Pulmonary artery endothelial cell (primary cell): ENCODE results near the gene PI16. TPM values are rescaled to one million over a fixed set of nuclear protein-coding genes. Genes with fewer than 3 reads are reported as not detected.
"Not testable (repeated sequence)": the region's sequence is repeated elsewhere in the genome, so short reads cannot be mapped to it uniquely, and the experiment has no call there.

Experiments
- DNase-seq: peaks from one replicate; pipeline ENCODE4 v3.0.0-alpha.2; 2011; ENCODE audit warnings: low read depth, low spot score
- total RNA-seq: library from RNA; depleted of rRNA; stranded (reverse); fragments of >200 nt; gene quantifications from 2 replicates; pipeline ENCODE4 v1.2.3, GENCODE V29; 2014

Gene PI16
- total RNA-seq, 1 donor from 2014 or later = under 0.01 TPM

DNA sequence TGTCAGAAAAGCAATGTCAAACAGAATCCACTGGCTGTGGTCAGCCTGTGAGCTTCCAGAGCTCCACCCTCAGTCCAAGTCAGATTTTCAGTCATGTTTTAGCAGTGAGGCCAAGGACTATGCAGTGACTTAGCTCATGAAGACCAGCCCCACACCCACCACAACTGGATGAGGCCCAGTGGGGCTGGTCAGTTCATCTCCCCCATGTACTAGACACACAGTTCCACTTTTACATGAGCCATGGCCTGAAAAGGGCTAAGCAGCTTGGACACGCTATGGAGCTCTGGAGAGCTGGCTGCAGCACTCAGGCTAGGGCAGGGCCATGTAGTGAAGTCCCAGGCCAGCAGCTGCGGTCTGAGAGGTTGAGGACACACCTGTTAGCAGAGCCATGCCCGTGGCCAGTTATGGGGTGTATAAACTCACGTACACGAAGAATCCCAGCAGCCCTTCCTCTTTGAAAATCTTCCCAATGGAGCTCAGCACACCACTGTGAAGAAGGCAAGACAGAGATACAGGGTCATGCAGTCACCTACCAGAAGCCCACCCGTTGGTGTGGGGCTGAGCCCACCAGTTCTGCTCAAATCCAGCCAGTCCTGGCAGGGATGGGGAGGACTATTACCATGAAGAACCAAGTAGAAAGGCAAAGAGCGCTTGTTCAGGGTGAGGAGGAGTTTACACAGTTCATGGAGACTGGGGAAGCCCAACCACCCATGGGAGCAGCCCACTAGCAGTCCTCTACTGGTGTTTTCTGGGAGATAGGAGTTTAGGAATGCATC lies 20.9 kb downstream of the PI16 start:
- DNase-seq = no peak

GRCh38 chr6:36976007-36976264 lies 21.4 kb downstream of the PI16 start:
- no peak for DNase-seq

- DNase-seq = no peak
Observed at GRCh38 chr6:36976509-36976908, 22.0 kb downstream of the PI16 start.

- no peak for DNase-seq
Observed at GRCh38 chr6:36976931-36977330, 22.4 kb downstream of the PI16 start.

GRCh38 chr6:36977470-36977941 lies 23.0 kb downstream of the PI16 start:
- no peak for DNase-seq

- DNase-seq = no peak
Observed at GRCh38 chr6:36978421-36979346, 24.1 kb downstream of the PI16 start.

GRCh38 chr6:36979347-36979742 lies 24.8 kb downstream of the PI16 start:
- no peak for DNase-seq

DNA sequence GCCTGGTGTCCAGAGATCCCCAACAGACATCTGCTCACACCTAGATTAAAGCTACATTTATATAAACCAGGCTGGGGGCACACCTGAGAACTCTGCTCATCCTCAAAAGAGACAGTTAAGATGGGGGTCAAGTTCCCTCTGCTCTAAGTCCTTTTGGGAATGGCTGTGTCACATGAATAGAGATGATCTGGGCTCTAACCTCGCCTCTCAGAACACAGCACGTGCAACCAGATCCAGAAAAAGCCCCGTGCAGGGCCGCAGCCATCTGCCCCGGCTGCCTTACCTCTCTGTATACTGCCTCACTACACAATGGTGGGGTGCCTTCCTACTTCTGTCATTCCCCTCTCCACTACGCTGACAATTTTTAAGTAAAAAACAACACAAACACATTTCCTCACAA lies 25.6 kb downstream of the PI16 start:
- no peak for DNase-seq

DNA sequence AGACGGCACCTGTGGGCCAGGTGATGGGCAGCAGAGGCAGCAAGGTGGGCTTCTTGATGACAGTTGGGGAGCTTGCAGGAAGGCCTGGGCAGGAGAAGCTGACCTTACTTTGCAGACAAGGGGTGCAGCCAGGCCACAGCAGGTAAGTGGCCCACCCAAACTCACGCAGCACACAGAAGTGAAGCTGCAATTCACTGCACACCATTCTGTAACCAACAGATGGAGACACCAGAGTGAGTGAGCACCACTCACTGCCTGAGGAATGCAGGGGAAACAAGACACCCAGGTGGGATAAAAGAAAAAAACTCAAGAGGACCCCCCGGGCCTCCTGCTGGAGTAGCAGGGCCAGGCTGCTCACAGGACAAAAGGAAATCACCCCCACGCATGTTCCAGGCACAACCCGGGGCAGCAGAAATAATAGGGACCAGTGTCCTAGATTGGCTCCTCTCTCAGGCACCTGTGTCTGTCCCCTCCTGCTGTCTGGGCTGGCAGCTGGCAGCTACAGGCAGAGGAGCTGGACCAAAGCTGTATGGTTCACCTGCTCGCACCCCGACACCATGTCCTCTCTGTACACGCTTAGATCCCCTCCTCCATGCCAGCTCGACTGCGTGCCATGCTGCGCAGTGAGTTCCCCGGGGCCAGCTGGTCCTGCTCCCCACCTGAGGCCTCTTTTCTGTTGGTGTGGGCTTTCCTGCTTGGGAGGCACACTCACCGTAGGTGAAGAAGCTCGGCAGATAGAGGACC lies 26.5 kb downstream of the PI16 start:
- no peak for DNase-seq

GRCh38 chr6:36983538-36983937 lies 29.0 kb downstream of the PI16 start:
- no peak for DNase-seq

DNA sequence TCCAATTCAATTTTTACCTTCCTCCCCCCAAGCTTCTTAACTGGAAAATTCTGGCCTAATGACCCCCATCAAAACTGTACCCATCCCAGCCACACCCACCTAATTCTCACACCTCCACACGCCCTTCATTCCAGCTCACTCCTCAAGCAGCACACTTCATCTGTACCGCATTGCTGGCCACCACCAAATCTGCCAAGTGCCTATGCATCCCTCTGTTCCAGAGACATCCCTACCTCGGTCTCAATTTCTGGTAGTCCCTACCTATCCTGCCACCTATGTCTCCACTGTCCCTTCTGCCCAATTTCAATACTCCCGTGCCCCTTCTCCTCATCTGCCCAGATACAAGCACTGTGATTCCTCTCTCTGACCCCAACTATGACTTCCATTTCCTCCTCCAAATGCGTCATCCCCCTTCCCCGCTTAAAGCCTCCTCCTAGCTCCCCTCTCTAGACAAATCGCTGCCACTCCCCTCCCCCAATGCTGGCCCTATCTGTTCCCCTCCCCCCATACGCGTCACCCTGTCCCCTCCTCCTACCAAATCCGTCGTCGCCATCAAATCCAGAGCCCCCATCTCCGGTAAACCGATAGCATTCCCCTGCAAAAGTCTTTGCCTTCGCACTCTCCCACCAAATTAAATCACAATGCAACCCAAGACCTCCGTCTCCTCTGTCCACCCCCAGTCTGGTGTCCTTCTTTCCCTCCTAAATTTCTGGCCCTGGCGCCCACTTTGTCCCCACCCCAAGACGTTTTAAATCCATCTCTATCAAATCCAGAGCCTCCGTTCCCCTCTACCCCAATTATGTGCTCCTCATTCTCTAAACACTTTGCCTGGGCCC lies 30.3 kb downstream of the PI16 start:
- DNase-seq = peak; percentile 36

- no peak for DNase-seq
Observed at GRCh38 chr6:36985417-36985807, 30.9 kb downstream of the PI16 start.

DNA sequence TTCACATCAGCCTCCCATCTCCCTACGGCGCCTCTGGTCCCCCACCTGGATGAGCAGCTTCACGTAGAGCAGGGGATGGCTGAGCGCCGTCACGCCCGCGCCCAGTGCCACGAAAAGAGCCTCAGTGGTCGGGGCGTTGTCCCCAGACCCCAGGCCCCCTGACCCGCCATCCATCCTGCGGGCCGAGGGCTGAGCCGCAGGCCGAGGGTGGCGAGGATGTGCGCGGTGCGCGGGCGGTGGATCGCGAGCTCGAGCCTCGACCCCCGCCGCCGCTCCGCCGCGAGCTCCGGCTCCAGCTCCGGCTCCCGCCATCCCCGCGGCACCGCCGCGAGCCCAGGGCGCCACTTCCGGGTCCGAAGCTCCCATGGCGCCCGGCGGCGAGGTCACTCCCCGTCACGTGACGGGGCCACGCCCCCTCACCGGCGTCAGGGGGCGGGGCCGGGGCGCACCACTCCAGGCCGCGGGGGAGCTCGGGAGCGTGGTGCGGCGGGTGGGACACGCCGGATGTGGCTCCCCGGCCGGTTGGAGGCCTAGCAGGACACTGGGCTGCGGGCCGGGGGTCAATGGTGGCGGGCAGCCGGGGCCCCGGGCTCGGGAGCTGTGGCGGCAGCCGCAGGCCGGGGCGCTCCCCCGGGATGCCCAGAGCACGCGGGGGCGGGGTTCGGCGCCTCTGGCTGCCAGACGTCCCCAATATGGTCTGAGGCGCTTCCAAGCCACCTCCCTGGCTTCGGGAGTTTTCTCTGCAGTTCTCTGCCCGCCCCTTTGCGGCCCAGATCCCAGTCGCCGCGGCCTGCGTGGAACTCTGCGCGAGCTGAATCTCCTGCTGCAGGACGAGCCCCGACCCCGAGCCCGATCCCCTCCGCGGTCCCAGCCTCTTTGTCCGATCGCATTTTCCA lies 31.5 kb downstream of the PI16 start, which contains the start of gene MTCH1:
Gene MTCH1 (minus strand): TSS at position 389 of the 896 bp plus-strand sequence. CDS start 23 bp downstream, at position 366.
- peak; percentile 48 for DNase-seq

GRCh38 chr6:36986704-36987047 lies 32.1 kb downstream of the PI16 start:
- DNase-seq = no peak

GRCh38 chr6:36989264-36989663 lies 34.7 kb downstream of the PI16 start:
- DNase-seq = no peak

DNA sequence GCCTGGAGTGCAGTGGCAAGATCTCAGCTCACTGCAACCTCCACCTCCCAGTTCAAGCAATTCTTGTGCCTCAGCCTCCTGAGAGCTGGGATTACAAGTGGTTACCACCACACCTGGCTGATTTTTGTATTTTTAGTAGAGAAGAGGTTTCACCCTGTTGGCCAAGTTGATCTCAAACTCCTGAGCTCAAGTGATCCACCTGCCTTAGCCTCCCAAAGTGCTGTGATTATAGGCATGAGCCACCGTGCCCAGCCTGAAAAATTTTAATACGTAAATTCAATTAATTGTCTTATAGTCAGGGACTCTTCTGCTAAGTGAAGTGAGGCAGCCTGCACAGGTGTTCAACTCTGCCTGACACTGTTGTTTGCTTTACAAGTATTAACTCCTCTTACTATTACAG lies 35.9 kb downstream of the PI16 start:
- not testable (repeated sequence) for DNase-seq

DNA sequence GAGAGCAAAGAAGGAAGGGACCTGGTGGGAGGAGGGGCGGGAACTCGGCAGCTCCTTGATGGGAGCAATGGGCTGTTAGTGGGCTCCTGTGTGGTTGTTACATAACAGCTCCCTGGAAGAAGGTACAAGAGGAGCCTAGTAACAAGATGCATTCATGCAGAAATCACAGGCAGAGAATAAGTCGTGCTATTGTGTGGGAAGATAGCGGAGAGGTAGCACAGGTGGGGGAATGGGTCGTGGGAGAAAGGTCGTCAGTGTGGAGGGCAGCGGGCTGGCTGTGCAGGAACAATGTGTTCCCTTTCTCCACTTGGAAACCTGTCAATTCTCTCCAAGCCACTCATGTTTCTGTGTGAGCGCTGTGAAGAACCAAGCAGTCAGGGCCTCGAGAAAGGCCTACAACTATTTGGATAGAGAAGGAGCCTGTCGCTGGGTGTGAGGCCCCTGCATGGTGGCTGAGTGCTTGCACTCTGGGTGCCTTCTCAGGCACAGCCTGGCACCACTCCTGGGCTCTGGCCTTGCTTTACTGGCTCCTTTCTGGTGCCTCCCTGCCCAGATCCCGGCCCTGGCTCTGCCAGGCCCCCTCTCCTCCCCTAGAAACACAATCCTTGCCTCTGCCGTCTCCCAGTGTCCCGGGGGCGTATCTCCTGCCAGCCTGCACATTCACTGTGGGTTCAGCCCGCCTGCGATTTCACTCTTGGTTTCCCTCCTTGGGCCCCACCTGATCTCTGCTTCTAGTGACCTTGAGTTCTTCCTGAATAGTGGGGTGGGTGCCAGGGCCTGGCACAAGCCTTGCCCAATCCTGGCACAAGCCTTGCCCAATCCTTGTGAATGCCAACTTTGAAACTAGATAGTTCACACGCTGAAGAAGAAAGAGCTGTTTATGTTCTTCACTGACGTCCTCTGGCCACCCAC lies 43.5 kb downstream of the PI16 start:
- no peak for DNase-seq

DNA sequence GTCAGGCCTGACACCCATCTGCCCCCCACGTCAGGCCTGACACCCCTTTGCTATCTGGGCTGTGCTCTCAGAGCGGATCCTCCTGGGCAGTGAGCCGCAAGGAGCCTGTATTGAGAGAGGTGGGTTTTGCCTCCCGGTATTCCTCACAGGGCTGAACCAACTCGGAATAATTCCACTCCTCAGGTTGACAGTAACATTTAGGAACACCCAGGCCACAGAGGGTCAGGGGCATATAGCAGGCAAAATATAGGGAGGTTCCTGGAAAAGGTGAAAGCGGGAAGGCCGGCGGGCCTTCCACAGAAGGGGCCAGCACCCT lies 44.1 kb downstream of the PI16 start:
- DNase-seq = no peak
